ENCODE measurements around the gene GCKR.

The GCKR gene

GRCh38 chr2:27494944-27495554 is 1.6 kb upstream of the GCKR start, which contains the start of gene FNDC4:
Gene FNDC4, minus strand, starts transcription at chr2:27495200. Its CDS starts 521 bp downstream, at chr2:27494679.
- TF ChIP-seq ZFX (IDR thresholded peaks at IDR 0.05) = no peak
- no peak for TF ChIP-seq CTCF (conservative IDR thresholded peaks at IDR 0.05)
- H3K27ac ChIP-seq = no peak within 1 kb of the TSS

GRCh38 chr2:27495840-27496356 is 741 bp upstream of the GCKR start:
- no peak overlapping the region for H3K27ac ChIP-seq
- TF ChIP-seq ZFX (IDR thresholded peaks at IDR 0.05) (no peak), CTCF (conservative IDR thresholded peaks at IDR 0.05) (no peak)

GRCh38 chr2:27497288-27497627 is 619 bp downstream of the GCKR start:
- no peak for TF ChIP-seq ZFX (IDR thresholded peaks at IDR 0.05)
- no peak for TF ChIP-seq CTCF (conservative IDR thresholded peaks at IDR 0.05)
- peak overlapping the region; percentile 4; the same call in 1 of the 2 replicates for H3K27ac ChIP-seq

- no peak for TF ChIP-seq ZFX (IDR thresholded peaks at IDR 0.05)
- TF ChIP-seq CTCF (conservative IDR thresholded peaks at IDR 0.05) = no peak
- H3K27ac ChIP-seq = no peak overlapping the region
Measured at GRCh38 chr2:27498975-27499374, 2.3 kb downstream of the GCKR start.

GRCh38 chr2:27501042-27501441 is 4.4 kb downstream of the GCKR start:
- no peak for TF ChIP-seq ZFX (IDR thresholded peaks at IDR 0.05)
- no peak for TF ChIP-seq CTCF (conservative IDR thresholded peaks at IDR 0.05)
- no peak overlapping the region for H3K27ac ChIP-seq

- H3K27ac ChIP-seq = no peak overlapping the region
- no peak for TF ChIP-seq CTCF (conservative IDR thresholded peaks at IDR 0.05)
- no peak for TF ChIP-seq ZFX (IDR thresholded peaks at IDR 0.05)
Measured at GRCh38 chr2:27502142-27502541, 5.5 kb downstream of the GCKR start.

- H3K27ac ChIP-seq = no peak overlapping the region
- TF ChIP-seq ZFX (IDR thresholded peaks at IDR 0.05) = no peak
- TF ChIP-seq CTCF (conservative IDR thresholded peaks at IDR 0.05) = no peak
Measured at GRCh38 chr2:27506587-27506986, 9.9 kb downstream of the GCKR start.
